GM19193 (cell line): ENCODE results near the gene FHL2.

Experiments used
- POLR2A ChIP-seq: IDR thresholded peaks from 4 replicates; pipeline ENCODE4 v1.6.1; 2011; ENCODE audit not compliant: insufficient read depth, insufficient read length; ENCODE audit errors: extremely low read depth

Gene FHL2

DNA sequence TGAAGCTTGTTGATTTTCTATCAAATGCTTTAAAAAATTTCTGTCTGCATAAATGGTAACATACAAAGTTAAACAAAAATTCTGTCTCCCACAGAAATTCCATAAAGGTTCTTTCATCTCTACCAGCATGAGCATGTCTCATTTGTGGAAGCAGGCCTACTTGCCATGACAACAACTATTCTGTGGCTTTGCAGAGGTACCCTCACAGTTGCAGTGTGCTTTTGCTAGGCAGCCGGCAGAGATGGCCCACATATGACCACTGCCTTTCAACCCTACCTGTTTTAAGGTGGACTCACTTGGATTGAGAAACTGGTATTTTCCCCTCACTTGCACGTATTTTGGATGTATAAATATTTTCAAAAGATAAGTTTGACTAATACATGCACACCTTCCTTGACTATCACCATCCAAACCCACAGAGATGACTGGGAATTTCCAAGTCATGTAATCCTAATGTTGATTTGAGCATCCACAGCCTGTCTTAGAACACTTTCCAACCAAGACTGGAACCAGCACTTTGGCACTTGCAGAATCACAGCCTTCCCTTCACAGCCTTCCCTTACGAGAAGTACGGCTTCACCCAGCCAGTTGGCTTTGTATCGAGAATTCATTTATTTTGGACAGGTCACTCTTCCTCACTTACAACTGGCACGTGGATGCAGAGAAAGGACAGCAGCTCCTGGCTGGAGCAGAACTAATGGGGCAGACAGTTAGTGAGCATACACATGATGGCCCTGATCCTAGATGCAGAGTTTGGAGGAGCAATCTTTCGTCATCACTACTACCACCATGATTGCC is 9.3 kb upstream of the FHL2 start:
- no peak for TF ChIP-seq POLR2A

DNA sequence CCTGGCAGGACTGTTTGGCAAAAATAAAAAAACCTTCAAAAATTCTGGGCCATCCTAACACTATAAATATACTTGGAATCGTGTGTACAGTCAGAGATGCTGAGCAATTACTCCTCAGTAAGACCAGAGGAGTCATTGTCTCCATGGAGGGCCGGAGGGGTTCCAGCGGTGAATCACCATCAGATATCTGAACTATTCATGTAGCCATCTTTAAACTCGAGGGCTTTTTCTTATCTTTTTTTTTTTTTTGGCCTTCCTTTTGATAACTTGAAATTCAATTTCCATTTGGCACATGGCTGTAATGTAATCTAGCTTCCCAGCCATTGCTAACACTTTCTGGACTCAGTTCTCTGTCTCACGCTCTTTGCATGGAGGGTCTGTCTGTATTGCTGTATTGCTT is 7.4 kb upstream of the FHL2 start:
- no peak for TF ChIP-seq POLR2A

DNA sequence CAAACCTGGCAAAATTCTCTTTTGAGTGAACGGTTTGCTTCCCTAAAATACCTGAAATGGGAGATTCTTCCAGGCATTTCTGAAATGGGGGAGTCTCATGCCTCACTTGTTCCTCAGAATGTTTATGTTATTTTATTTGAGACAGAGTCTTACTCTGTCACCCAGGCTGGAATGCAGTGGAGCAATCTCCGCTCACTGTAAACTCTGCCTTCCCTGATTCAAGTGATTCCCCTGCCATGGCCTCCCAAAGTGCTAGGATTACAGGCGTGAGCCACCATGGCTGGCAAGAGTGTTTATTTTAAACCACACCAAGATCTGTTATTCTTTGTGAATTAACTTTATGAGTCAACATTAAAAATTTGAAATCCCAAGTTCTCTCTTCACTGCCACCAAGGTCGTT is 6.4 kb upstream of the FHL2 start:
- TF ChIP-seq POLR2A: no peak

DNA sequence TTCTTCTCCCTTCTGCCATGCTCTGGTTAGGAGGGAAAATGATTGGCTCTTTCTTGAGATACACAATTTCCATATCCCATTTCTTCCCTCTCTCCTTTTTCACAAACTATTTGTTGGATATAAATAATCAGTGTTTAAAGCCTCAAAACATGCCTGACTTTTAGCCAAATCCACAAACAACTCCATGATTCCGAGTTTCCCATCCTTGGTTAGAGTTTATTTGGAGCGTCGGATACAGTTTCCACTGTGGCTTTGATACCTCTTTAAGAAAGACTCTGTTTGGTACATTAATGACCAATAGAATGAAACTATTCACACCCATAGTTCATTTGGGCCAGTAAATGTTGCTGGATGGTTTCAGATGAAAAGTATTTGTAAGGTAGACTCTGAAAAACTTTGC is 5.9 kb upstream of the FHL2 start:
- no peak for TF ChIP-seq POLR2A

DNA sequence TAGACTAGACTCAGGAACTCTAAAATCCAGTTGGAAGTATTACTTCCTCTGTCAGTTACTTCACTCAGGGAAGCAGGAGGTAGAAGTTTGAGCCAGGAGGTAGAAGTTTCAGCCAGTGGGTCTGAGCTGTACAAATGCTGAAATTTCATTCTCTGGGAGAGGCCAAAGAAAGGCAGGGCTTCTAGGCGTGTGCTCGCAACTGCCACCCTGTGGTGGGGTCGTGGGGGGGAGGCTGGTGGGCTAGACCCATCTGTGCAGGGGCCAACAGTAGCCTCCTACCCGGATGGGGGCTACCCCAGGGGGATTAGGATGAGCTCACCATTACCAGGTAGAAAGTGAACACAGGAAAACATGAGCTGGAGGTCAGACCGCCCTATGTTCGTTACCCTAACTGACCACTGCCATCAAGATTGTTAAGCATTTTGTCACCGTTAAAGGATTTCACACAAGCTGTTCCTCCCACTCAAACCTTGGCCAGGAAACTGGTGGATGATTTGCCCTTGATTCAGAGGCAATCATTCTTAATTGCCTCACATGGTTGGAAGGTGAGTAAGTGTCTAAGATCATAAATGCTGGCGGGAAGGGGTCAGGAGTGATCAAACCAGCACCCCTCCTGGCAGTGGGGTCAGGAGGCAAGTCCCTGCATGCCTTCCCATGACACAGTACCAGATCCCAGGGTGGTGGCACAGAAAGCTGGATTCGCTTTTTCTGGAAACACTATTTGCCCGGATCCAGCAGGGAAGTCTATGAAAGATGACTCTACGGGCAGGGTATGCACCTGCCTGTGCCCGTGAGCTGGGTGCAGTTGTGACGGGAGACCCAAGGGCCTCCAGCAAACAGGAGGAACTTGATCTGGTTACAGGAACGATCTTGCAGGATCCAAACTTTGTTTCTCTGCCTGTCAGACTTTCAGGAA is 5.2 kb upstream of the FHL2 start:
- no peak for TF ChIP-seq POLR2A

DNA sequence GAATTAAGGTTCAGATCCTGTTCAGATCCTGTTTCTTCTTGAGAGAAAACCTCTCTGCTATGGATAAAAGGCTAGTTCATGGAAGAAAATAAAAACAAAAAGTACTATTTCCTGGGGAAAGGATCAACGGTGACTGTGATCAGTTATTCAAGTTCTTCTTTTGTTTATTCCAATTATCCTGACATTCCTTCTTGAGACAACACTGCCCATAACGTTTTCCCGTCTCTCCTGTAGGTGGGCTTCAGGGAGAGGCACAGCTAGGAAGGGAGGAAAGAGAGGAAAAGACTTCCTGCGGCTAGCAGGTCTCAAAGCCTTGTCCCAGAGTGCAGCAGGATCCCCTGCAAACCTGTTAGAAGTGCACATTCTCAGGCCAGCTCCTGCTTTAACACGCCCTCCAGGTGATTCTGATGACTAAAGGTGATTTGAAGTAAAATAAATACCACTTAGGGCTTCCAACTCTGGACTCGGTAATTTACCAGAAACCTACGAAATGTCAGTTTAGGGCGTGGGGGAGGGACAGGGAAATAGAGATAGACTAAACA is 4.5 kb upstream of the FHL2 start:
- no peak for TF ChIP-seq POLR2A

DNA sequence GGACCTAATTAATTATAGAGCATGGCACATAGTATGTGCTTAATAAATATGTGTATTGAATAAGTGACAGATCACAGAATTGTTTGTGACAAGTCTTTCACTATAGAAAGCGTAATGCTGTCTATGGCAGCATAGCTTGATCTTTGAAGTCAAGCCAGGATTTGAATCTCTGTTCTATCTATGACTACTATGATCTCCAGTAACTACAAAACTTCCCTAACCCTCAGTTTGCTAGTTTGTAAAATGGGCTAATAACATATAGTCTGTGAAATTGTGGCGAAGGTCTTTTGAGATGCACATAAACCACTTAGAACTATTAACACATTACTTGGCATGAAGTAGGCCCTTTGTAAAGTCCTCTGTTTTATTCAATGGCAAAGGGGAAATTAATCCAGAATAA is 4.0 kb upstream of the FHL2 start:
- TF ChIP-seq POLR2A: no peak

DNA sequence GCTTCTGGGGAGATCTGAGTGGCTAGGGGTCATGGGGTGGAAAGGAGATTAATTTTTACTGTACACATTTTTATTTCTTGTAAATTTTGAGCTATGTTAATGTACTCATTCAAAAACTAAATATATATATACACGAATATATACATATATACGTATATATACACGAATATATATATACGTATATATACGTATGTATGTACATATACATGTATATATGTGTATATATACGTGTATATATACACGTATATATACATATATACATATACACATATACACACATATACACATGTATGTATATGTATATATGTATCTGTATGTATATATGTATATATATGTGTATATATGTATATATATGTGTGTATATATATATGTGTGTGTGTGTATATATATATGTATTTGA is 3.0 kb upstream of the FHL2 start:
- no peak for TF ChIP-seq POLR2A

DNA sequence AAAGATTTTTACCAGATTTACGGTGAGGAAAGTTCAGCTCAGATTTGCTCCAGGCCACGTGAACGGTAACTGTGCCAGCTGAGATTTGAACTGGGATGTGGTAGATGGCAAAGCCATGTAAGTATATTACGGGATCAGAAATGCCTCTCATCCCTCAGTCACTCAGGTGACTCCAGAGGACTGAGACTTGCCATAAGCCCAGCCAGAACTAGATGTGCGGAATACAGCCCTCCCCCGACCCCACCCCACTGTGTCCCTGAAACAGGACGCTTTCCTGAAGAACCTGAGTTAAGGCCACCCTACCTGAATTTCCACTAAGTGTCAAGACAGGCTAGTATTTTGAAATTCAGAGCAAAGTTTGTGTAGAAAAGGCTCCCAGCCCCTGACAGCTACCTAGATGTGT is 1.3 kb upstream of the FHL2 start:
- TF ChIP-seq POLR2A: no peak

DNA sequence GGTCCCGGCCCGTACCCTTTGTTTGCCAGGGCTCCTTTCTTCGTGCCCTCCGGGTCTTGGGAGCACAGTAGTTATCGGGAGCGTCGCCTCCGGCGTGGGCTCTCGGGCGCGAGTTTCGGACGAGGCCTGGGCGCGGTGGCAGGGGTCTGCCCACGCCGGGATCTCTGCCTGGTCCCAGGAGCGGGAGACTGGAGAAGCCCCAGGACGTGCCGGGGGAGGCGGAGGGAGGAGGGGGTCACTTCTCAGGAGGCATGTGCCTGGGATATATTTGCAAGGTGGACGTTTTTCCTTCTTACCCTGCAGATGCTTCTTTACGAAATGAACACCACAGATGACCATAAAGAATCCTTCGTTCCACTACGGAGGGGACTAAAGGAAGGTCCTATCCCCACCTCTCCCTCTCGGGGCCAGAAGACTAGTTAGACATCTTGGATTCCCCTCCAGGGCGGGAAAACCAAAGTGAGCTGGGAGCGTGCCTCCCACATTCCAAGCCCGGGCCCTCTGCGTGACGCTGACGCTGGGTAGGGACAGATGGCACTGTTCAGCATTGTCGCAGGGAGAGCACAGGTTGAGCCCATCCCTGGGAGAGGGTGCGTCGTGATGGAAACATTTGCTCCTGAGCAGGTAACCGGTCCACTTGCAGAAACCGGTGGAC is 483 bp upstream of the FHL2 start:
- no peak for TF ChIP-seq POLR2A

DNA sequence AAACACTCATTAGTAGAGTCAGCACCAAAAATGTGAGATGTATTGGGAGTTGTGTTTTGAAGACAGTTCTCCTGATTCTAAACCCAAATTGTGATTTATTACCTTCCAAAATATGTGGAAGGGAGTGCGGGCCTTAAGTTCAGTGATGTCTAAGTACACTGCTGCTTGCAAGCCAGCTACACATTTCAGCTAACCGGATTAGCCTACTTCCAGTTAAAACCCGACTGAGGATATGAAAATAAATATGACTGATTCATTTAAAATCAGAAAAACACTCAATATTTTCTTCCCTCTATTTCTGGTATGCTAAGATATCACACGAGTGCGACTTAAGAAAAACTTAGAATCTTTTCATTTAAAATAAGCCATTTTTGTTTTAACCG is 907 bp downstream of the FHL2 start:
- TF ChIP-seq POLR2A: no peak

DNA sequence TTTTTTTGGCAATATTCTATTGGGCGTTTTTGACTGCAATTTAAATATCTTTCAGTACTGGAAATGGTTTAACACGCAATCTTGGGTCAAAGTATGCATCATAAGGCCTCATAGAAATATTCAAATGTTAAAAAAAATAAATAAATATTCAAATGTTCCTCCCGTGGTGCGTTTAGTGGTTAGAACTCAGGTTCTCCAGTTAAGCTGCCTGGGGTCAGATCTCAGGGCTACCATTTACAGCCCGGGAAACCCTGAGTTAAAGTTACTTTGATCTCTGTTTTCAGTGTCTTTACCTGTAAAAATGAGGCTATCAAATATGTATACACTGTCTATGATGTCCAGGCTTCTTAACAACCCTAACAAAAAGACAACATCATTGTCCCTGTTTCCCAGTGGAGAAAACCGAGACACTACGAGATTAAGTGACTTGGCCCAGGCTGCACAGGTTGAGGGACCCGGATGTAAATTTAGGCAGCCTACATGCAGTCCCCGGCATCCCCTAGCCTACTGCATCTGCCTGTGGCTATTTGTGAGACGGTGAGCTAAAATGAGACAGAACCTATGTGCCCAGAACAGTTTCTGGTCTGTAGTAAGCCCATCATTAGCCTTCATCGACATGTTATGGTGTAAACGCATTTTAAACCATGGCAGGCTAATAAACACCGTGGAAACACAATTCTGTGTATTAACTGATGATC is 1.7 kb downstream of the FHL2 start:
- TF ChIP-seq POLR2A: no peak

DNA sequence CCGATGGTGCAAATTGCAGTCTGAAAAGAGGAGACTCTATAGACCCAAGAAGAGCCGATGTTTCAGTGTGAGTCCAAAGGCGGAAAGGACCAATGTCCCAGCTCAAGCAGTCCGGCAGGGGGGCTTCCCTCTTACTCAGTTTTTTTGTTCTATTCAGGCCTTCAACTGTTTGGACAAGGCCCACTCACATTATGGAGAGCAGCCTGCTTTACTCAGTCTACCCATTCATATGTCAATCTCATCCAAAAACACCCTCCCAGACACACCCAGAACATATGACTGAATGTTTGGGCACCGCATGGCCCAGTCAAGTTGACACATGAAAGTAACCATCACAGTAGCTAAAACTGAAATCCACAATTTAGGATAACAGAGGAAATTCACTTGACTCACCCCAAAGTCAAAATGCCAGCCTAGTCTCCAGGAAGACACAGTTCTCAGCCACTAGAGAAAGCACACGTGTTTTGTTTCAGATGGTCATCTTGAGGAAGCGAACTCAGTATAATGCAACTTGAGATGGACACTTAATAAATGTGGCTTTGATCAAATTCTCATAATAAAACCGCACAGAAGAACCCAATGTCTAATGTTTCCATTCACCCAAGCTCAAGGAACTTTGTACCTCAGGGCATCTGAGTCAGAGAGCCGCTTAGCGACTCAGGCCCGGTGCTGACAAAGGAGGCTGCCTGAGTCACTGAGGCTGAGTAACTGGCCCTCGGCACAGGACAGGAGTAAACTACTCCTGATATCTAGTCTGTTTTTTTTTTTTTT is 2.4 kb downstream of the FHL2 start:
- no peak for TF ChIP-seq POLR2A

DNA sequence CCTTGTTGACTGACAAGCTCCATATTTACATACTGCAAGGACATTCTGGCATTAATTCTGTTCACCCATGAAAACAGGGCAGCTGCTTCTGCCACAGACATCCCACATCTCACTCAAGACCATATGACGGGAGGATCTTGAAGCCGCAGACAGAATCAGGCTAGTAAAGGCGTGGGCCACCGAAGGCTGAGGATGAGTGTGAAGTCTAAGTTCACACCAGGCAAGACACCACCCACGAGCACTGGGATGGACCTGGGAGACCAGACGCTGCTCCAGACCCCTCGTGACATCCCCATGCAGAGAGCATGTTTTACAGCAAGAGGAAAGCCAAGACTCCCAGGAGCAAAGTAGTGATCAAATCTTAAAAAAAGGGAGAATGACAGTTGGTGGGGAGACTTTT is 3.2 kb downstream of the FHL2 start:
- no peak for TF ChIP-seq POLR2A
